ENCODE results near the gene LIG1.

GRCh38 chr19:48121066-48121465 is 49.1 kb downstream of the LIG1 start:
- TF ChIP-seq CTCF (conservative IDR thresholded peaks at IDR 0.05; ENCODE audit: low read depth, low read length), result no peak
- no peak for TF ChIP-seq EZH2 (IDR thresholded peaks at IDR 0.05; ENCODE audit: borderline replicate concordance, low read depth, low read length, poor library complexity, severe bottlenecking)

All from A673 (cell line).